Effector memory CD8-positive, alpha-beta T cell (primary cell): ENCODE data around the gene DOCK9.
A peak's percentile ranks its signal among the peaks of the same experiment; 100 is the strongest.

Source experiments
- ATAC-seq: fragments of 150-1000 bp; cut with Tn5 transposase; replicated peaks from 2 replicates; pipeline ENCODE4 v1.10.0; 2021; ENCODE audit warnings: mild to moderate bottlenecking, moderate library complexity
- DNase-seq, 3 experiments: peaks; one replicate each; pipeline ENCODE4 v3.0.0; 2021
- H3K27ac Mint-ChIP-seq, 2 donors: one replicate each; pipeline ENCODE4 v1.8.0; 2022; ENCODE audit warnings: mild to moderate bottlenecking in 2 of 2, mixed read lengths in 2 of 2, moderate library complexity in 2 of 2
- H3K27me3 Mint-ChIP-seq, 2 donors: one replicate each; pipeline ENCODE4 v1.8.0; 2022; ENCODE audit warnings: mixed read lengths in 2 of 2
- H3K36me3 Mint-ChIP-seq: one replicate; pipeline ENCODE4 v1.8.0; 2022; ENCODE audit warnings: mild to moderate bottlenecking, moderate library complexity, mixed read lengths; ENCODE audit not compliant: insufficient read depth
- H3K4me1 Mint-ChIP-seq, 2 donors: one replicate each; pipeline ENCODE4 v1.8.0; 2022; ENCODE audit warnings: low read depth in 2 of 2, mixed read lengths in 2 of 2
- H3K4me3 Mint-ChIP-seq, 2 donors: one replicate each; pipeline ENCODE4 v1.8.0; 2022; ENCODE audit warnings: mild to moderate bottlenecking in 2 of 2, mixed read lengths in 2 of 2, moderate library complexity in 2 of 2
- H3K9me3 Mint-ChIP-seq, 2 donors: one replicate each; pipeline ENCODE4 v1.8.0; 2022; ENCODE audit warnings: mixed read lengths in 2 of 2

The DOCK9 gene

DNA sequence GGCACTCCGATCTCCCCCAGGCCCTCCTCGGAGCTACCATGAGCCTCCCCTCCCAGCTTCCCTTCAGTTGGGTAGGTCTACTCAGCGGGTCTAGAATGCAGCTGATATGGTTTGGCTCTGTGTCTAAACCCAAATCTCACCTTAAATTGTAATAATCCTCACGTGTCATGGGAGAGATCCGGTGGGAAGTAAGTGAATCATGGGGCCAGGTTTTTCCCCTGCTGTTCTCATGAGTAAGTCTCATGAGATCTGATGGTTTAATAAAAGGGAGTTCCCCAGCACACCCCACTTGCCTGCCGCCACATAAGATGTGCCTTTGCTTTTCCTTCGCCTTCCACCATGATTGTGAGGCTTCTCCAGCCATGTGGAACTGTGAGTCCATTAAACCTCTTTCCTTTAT lies 14.5 kb upstream of the DOCK9 start:
- Mint-ChIP-seq H3K27me3 (no peaks in the 10 kb centered on the region), H3K36me3 (no peaks in the 10 kb centered on the region), H3K9me3 (no peaks in the 10 kb centered on the region), H3K4me3 (no peak overlapping the region), H3K27ac (peak overlapping the region in 1 of 2 donors; percentile 13), H3K4me1 (peaks cover 13 to 19% of the 10 kb centered on the region in 2 donors)
- ATAC-seq, result no peak
- no peak for DNase-seq

DNA sequence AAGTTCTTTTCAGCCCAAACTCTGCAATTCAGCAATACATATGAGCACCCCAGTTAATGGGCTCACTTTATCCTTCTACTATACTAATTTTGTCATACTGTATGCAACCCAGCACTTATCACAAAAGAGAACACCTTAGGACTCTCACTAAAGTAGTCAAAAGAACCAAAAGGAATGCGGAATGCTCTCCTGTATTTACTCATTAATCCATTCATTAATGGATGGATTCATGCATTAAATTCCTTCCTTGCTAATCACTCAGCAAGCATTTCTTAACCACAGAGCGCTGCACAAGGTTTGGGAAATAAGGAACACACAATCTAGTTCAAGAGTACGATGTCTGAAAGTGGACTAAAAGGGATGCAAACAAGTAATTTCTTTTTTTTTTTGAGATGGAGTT lies 12.8 kb upstream of the DOCK9 start:
- ATAC-seq (no peak), DNase-seq (no peak)
- Mint-ChIP-seq H3K4me3 (no peak overlapping the region), H3K27ac (no peak overlapping the region), H3K36me3 (no peaks in the 10 kb centered on the region), H3K4me1 (peaks cover 13% of the 10 kb centered on the region in 2 donors), H3K9me3 (no peaks in the 10 kb centered on the region), H3K27me3 (no peaks in the 10 kb centered on the region)

DNA sequence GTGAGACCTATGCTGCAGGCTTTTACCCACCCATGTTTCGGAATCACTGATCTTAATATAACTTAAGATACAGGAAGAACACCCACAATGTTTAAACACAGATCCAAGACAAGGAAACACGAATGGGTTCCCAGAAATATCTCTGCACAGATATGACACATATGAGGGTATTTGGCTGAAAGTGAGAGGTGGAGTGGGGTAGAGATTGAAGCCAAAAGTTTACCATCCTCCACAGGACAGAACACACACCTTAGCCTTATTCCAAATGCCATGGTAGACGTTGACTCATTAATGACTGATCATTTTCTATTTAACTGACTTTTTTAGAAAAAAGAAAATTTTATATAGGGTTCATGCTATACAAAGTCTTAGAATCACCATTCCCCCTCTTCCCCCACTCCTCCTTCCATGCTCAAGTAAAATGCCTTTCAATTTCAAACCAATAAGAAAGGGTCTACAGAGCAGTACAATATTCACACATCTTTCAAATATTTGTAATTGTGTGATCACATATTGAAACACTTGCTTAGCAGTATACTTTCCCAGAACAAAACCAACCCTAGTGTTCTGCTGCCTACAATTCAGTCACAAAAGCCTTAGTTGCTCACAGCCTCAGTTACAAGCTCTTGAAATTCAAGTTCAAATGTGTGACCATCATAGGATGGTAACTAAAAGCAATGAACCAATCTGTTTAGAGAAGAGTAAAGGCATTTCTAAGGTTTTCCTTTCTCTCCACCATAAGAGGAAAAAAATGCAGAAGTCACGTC lies 11.8 kb upstream of the DOCK9 start:
- peaks cover 8% of the 10 kb centered on the region in 2 donors for H3K4me1 Mint-ChIP-seq
- no peak overlapping the region for H3K27ac Mint-ChIP-seq
- H3K36me3 Mint-ChIP-seq, result no peaks in the 10 kb centered on the region
- DNase-seq (no peak), ATAC-seq (no peak)
- H3K27me3 Mint-ChIP-seq, result no peaks in the 10 kb centered on the region
- H3K9me3 Mint-ChIP-seq, result no peaks in the 10 kb centered on the region
- no peak overlapping the region for H3K4me3 Mint-ChIP-seq

DNA sequence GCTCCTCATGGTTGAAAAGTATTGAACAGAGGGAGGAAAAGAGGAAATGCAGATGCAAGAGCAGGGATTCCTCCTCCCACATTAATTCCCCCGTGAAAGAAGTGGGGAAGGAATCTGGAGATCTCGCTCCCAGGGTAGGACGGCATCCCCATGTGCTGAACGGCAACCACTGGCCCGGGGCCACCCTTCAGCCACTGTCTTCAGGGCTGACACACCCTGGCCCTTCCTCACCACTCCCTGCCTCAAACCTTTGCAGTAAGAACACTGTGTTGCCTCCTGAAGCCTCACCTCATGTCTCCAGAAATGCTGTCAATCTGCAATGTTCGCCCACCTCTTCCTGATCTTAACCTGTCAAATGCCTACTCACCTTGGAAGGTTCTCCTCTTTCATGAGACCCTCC lies 10.9 kb upstream of the DOCK9 start:
- Mint-ChIP-seq H3K27ac (no peak overlapping the region), H3K4me3 (no peak overlapping the region), H3K36me3 (no peaks in the 10 kb centered on the region), H3K27me3 (no peaks in the 10 kb centered on the region), H3K9me3 (no peaks in the 10 kb centered on the region), H3K4me1 (peaks cover 10 to 15% of the 10 kb centered on the region in 2 donors)
- ATAC-seq (no peak), DNase-seq (no peak)

DNA sequence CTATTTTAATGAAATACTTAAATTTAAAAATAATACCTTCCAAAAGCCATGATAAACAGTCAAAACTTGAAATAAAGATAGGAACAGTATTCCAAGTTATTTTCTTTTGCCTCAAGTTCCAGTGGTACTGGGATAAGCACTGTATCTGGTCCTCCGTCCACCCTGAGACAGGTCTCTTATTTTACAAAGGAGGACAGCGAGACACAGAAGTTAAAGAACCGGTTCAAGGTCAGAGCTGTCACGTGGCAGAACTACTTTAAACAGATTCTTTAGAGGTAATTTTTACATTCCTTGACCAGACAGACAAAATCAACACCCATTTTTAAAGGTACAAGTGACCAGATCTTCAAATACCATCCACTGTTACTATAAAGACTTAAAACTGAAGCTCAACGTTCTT lies 10.4 kb upstream of the DOCK9 start:
- H3K4me1 Mint-ChIP-seq, result peaks cover 11 to 16% of the 10 kb centered on the region in 2 donors

DNA sequence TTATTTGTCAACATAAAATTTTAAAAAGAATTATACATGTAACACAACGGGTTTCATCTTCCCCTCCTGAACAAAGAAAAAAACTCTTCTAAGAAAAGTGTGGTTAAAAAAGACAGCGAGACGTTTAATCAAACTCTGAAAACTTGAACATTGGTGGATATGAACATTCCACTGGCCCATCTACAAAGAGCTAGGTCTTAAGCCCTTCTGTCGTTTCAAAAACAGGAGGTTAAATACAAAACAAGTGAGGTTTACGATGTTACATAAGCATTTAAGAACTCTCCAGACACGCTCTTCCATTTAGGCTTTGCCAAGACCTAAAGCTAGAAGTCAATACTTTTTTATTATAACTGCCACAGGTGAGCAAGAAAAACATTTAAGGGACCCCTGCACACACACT lies 9.4 kb upstream of the DOCK9 start:
- peaks cover 19 to 23% of the 10 kb centered on the region in 2 donors for H3K4me1 Mint-ChIP-seq
- DNase-seq, result no peak

More for the DNA sequence above, 10.4 kb upstream of the DOCK9 start:
- Mint-ChIP-seq H3K9me3 (no peaks in the 10 kb centered on the region), H3K36me3 (no peaks in the 10 kb centered on the region), H3K27ac (no peak overlapping the region), H3K27me3 (no peaks in the 10 kb centered on the region), H3K4me3 (no peak overlapping the region)
- DNase-seq (no peak), ATAC-seq (no peak)

DNA sequence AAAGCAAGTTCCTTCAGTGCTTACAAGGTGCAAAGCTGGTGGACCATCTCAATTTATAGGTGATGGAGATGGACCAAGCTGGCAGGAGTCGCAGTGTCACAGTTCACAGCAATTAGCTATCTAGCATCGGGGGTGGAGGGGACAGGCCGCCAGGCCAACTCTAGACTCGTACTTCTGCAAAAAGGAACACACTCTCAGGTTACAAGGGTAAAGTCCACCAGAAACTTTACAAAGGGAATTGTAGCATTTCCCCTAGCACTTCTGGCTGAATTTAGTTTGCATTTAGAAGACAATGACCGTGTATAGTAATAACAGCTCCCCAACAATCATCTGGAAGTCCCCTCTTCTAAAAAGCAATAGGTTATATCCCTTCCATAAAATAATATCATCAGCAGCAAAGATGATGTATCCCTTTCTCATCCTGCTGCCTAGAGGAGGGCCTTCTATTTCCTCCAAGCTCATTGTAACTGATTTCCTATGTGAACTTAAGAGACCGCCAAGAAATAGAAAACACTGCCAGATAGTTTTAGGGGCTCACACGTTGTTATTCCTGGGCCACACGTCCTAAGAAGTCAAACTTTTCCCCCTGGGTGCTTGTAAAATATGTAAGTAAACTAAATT lies 8.5 kb upstream of the DOCK9 start:
- Mint-ChIP-seq H3K36me3 (no peaks in the 10 kb centered on the region), H3K9me3 (no peaks in the 10 kb centered on the region), H3K27me3 (no peaks in the 10 kb centered on the region), H3K4me1 (peaks cover 26 to 30% of the 10 kb centered on the region in 2 donors), H3K27ac (no peak overlapping the region), H3K4me3 (no peak overlapping the region)
- no peak for DNase-seq
- ATAC-seq, result no peak

More for the DNA sequence above, 9.4 kb upstream of the DOCK9 start:
- Mint-ChIP-seq H3K4me3 (no peak overlapping the region), H3K9me3 (no peaks in the 10 kb centered on the region), H3K36me3 (no peaks in the 10 kb centered on the region), H3K27ac (no peak overlapping the region), H3K27me3 (no peaks in the 10 kb centered on the region)
- no peak for ATAC-seq

DNA sequence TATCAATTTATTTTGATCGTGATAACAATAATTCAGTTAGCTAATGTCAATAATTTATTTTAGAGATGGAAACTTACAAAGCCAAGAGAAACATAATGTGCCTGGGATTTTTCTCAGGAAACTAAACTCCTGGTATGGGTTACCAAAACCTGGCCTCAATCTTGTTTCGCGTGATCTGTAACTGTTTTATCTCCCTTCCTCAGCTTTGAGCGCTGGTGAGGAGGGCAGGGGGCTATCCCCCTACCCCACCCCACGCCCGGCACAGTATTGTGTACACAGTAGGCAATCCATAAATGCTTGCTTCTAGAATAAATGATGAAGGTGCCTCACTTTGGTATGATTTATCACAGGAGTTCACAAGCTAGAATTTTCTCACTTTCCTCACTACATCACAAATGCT lies 7.7 kb upstream of the DOCK9 start:
- DNase-seq (no peak), ATAC-seq (no peak)
- Mint-ChIP-seq H3K4me3 (no peak overlapping the region), H3K27me3 (no peaks in the 10 kb centered on the region), H3K9me3 (no peaks in the 10 kb centered on the region), H3K4me1 (peaks cover 25 to 35% of the 10 kb centered on the region in 2 donors), H3K27ac (no peak overlapping the region), H3K36me3 (no peaks in the 10 kb centered on the region)

DNA sequence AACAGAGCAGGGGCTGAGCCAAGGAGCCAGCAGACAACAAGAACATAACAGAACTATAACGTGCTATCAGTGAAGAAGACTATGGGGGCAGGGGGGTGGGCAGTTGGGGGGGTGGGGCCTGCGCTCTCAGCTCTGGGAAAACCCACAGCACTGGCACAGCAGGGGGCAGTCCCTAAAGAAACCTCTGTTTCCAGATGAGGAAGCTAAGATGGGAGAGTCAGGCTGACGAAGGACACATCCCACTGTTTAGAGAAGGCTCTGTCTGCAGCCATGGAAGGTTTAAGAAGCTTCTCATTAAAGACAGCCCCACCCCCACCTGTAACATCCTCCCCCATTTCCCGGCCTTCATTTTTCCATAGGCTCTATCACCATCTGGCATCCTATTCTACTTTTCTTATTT lies 7.1 kb upstream of the DOCK9 start:
- ATAC-seq (no peak), DNase-seq (no peak)
- H3K9me3 Mint-ChIP-seq, result no peaks in the 10 kb centered on the region
- H3K36me3 Mint-ChIP-seq, result no peaks in the 10 kb centered on the region
- H3K4me1 Mint-ChIP-seq, result peaks cover 24 to 36% of the 10 kb centered on the region in 2 donors
- no peaks in the 10 kb centered on the region for H3K27me3 Mint-ChIP-seq
- H3K27ac Mint-ChIP-seq, result peak overlapping the region in 1 of 2 donors; percentile 13
- no peak overlapping the region for H3K4me3 Mint-ChIP-seq

DNA sequence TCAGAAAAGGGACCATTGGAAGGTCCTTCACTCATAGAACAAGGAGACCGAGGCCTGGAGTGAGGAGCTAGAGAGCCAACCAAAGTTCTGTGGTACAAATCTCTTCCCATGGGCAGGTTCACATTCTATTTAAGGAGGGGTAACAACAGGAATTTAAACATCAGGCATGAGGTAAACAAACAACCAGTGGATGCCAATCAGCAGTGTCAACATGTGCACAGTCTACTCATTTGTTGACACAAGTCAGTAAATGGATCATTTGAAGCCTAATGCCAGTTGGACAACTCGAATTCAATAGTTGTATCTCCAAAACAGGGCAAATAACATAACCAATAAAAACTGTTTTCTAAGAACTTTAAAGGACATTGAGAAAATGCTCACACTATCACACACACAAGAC lies 6.3 kb upstream of the DOCK9 start:
- Mint-ChIP-seq H3K9me3 (no peaks in the 10 kb centered on the region), H3K4me3 (no peak overlapping the region), H3K4me1 (peaks cover 26 to 38% of the 10 kb centered on the region in 2 donors), H3K27ac (no peak overlapping the region), H3K36me3 (no peaks in the 10 kb centered on the region), H3K27me3 (no peaks in the 10 kb centered on the region)
- ATAC-seq (no peak), DNase-seq (no peak)

DNA sequence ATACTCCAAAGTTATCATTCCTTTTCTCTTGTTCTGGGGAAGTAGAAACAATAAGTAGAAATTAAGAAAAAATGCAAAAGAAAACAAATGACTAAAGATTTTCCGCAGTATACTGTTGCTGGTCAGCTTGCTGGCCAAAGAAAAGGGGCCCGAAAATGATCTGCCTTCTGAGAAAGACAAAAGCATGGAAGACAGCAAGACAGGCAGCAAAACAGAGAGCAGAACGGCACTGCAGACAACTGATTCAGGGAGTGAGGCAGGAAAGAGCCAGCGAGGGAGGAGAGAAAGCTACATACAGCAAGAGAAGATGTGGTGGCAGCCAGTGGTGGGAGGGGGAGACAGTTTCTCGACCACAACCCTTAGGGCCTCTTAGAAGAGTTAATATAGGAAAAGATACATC lies 5.3 kb upstream of the DOCK9 start:
- H3K27me3 Mint-ChIP-seq, result no peaks in the 10 kb centered on the region
- no peaks in the 10 kb centered on the region for H3K9me3 Mint-ChIP-seq
- peaks cover 24 to 48% of the 10 kb centered on the region in 2 donors for H3K4me1 Mint-ChIP-seq
- no peaks in the 10 kb centered on the region for H3K36me3 Mint-ChIP-seq
- peak overlapping the region in 1 of 2 donors; percentile 42 for H3K27ac Mint-ChIP-seq
- H3K4me3 Mint-ChIP-seq, result no peak overlapping the region
- ATAC-seq (no peak), DNase-seq (no peak)

DNA sequence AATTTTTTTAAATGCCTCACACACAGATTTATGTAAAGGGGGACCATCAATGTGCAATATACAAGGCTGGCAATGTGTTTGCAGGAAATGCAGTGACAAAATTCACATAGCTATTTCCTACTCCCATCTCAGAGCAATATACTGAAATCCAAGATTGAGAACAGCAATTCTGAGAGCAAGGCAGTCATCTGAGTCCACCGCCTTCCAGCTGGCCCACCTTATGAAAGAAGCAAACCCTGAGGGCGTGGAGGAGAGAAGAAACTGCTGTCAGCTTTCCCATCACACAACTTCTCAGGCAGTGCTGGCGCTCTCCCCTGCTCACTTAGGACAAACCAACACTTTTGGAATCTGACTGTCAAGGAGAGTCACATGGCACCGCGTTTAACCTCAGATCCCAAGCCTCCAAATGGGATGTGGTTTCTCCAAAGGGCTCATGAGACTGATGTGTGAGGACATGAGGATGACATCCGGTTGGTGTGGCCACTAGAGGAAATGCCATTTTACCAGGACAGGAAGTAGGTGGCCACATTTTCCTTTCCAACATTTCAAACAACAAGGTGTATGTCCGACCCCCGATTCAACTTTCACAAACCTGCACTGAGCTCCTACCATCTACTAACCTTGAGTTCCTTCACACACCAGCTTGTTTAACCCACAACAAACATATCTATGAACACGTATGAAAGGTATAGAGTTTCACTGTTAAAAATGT lies 3.7 kb upstream of the DOCK9 start:
- Mint-ChIP-seq H3K4me3 (peak overlapping the region; percentile 1 to 7), H3K27ac (peak overlapping the region; percentile 42 to 57), H3K9me3 (no peaks in the 10 kb centered on the region), H3K36me3 (no peaks in the 10 kb centered on the region), H3K4me1 (peaks cover 32 to 64% of the 10 kb centered on the region in 2 donors), H3K27me3 (no peaks in the 10 kb centered on the region)
- DNase-seq (no peak), ATAC-seq (peak; percentile 19)

DNA sequence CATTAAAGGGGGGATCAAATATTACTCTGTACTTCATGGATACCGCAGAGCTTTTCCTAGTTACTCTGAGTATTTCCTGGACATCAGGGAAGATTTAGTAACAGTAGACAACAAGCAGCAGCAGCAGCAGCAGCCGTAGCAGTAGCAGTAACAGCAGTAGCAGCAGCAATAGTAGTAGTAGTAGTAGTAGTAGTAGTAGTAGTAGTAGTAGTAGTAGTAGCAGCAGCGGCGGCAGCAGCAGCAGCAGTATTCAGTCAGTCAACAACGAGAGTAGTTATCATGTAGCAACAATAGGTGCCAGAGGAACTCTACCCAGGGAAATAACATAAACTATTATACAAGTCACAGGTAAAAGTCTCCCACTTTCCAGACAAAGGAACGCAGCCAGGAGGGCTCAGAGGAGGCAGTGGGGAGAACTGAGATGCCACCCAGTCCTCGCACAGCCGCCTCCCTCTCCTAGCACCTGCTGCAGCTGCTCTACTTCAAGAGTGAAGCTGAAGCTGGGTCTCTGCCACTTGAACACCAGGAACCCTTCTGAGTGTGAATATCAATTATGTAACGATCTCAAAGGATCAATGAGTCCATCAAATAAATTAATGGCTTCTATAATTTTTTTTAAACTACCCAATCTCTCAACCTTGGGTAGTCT lies 1.3 kb upstream of the DOCK9 start:
- no peak overlapping the region for H3K4me3 Mint-ChIP-seq

More for the DNA sequence above, 1.3 kb upstream of the DOCK9 start:
- no peak overlapping the region for H3K27ac Mint-ChIP-seq
- peaks cover 43 to 70% of the 10 kb centered on the region in 2 donors for H3K4me1 Mint-ChIP-seq
- DNase-seq, result no peak
- no peaks in the 10 kb centered on the region for H3K36me3 Mint-ChIP-seq
- no peaks in the 10 kb centered on the region for H3K9me3 Mint-ChIP-seq
- H3K27me3 Mint-ChIP-seq, result no peaks in the 10 kb centered on the region
- no peak for ATAC-seq
